K562 (cell line): ENCODE data around the gene CFAP97D2. TPM values are rescaled to one million over a fixed set of nuclear protein-coding genes. Genes with fewer than 3 reads are reported as not detected.

ENCODE experiments used
- ATAC-seq: fragments of 200-7000 bp; cut with Tn5 transposase; 3 replicates; pipeline ENCODE4 v1.9.1; 2020; ENCODE audit warnings: moderate library complexity
- BruUV-seq: library from RNA; stranded (reverse); fragments of 400-500 nt; replicated peaks from 2 replicates; lab custom pipeline; 2021; lab: Mats Ljungman, UMichigan
- CTCF ChIA-PET: fragments of 300-600 bp; formaldehyde crosslinking; extraction: SDS; loops from one replicate; lab custom pipeline; 2021; ENCODE audit warnings: low intra/inter-chr PET ratio; lab: Yijun Ruan, JAX
- POLR2A ChIA-PET: fragments of 300-600, 350-650 bp; sonication (Branson Sonifier 250); formaldehyde crosslinking; extraction: SDS; loops from one replicate; lab custom pipeline; 2021; ENCODE audit warnings: antibody characterized with exemption, inconsistent platforms; lab: Yijun Ruan, JAX
- DNase-seq, 4 experiments: peaks; one replicate each; pipeline versions ENCODE4 v3.0.0 to v3.0.0-alpha.2; 2011 to 2018; ENCODE audit warnings: low spot score in 3 of 4, mixed read lengths in 3 of 4; ENCODE audit errors: extremely low read depth in 1 of 4
- FAIRE-seq: peaks from 2 replicates; lab custom pipeline; 2011; peaks lifted over from hg19 to GRCh38; lab: Jason Lieb, UNC
- H2AFZ ChIP-seq: 2 replicates; pipeline ENCODE4 v1.6.0; 2011; ENCODE audit warnings: low read depth, low read length, control low read depth, inconsistent platforms
- H3K27ac ChIP-seq: fragments of 200-600 bp; 3 replicates; pipeline ENCODE4 v1.8.0; 2011; ENCODE audit warnings: low read depth, mild to moderate bottlenecking, control low read depth, inconsistent platforms, low read length, moderate library complexity, mixed read lengths; ENCODE audit errors: extremely low read depth
- H3K27me3 ChIP-seq, 2 experiments: fragments of 300-600 bp in 1 of 2; 2 replicates in 1 of 2; 3 replicates in 1 of 2; pipeline versions ENCODE4 v1.6.0 to v1.8.0; 2011; ENCODE audit warnings: inconsistent platforms in 2 of 2, low read length in 2 of 2, mild to moderate bottlenecking in 1 of 2, mixed read lengths in 1 of 2, moderate library complexity in 1 of 2; ENCODE audit not compliant: control insufficient read depth in 2 of 2, insufficient read depth in 2 of 2
- H3K36me3 ChIP-seq: fragments of 300-600 bp; 3 replicates; pipeline ENCODE4 v1.8.0; 2011; ENCODE audit warnings: mild to moderate bottlenecking, low read length, inconsistent platforms; ENCODE audit not compliant: control insufficient read depth, insufficient read depth
- H3K4me1 ChIP-seq, 2 experiments: fragments of 200-600 bp in 1 of 2; replicated peaks in 1 of 2; 2 replicates in 1 of 2; 3 replicates in 1 of 2; pipeline versions ENCODE4 v1.5.1 to v1.8.0; 2011; ENCODE audit warnings: inconsistent platforms in 2 of 2, low read length in 2 of 2, mild to moderate bottlenecking in 1 of 2, mixed read lengths in 1 of 2, moderate library complexity in 1 of 2; ENCODE audit not compliant: control insufficient read depth in 2 of 2, insufficient read depth in 2 of 2
- H3K4me2 ChIP-seq: 2 replicates; pipeline ENCODE4 v1.6.1; 2011; ENCODE audit warnings: low read length, control low read depth, inconsistent platforms, mixed read lengths; ENCODE audit not compliant: insufficient read depth
- H3K4me3 ChIP-seq: fragments of 200-600 bp; sonication (generic), shearing (Covaris generic); 2 replicates; pipeline ENCODE4 v1.5.1; 2016; ENCODE audit warnings: control low read depth, inconsistent platforms
- H3K79me2 ChIP-seq: fragments of 200-600 bp; 3 replicates; pipeline ENCODE4 v1.8.0; 2011; ENCODE audit warnings: low read length, inconsistent platforms; ENCODE audit not compliant: control insufficient read depth, insufficient read depth
- H3K9ac ChIP-seq, 2 experiments: 2 replicates each; pipeline versions ENCODE4 v1.6.0 to v1.6.1; 2011; ENCODE audit warnings: low read depth in 2 of 2, low read length in 2 of 2, control low read depth in 1 of 2, inconsistent platforms in 1 of 2, mild to moderate bottlenecking in 1 of 2, mixed read lengths in 1 of 2; ENCODE audit not compliant: insufficient read depth in 1 of 2
- H3K9me1 ChIP-seq: one replicate; pipeline ENCODE4 v1.6.0; 2011; ENCODE audit warnings: inconsistent platforms, mild to moderate bottlenecking, low read length, moderate library complexity; ENCODE audit not compliant: control insufficient read depth, insufficient read depth
- H3K9me3 ChIP-seq: replicated peaks from 2 replicates; pipeline ENCODE4 v1.5.1; 2011; ENCODE audit warnings: low read depth, low read length, inconsistent platforms; ENCODE audit not compliant: control insufficient read depth, insufficient read depth
- H4K20me1 ChIP-seq: replicated peaks from 2 replicates; pipeline ENCODE4 v1.6.1; 2011; ENCODE audit warnings: low read length, inconsistent platforms, mixed read lengths; ENCODE audit not compliant: control insufficient read depth, insufficient read depth
- BCOR ChIP-seq: fragments of 450-650 bp; IDR thresholded peaks from 2 replicates; pipeline ENCODE4 v1.6.1; 2016
- ERF ChIP-seq: fragments of 450-650 bp; formaldehyde crosslinking; IDR thresholded peaks from 2 replicates; pipeline ENCODE4 v1.4.0; 2020; ENCODE audit warnings: mild to moderate bottlenecking, mixed read lengths
- HLTF ChIP-seq: fragments of 450-650 bp; IDR thresholded peaks from 2 replicates; pipeline ENCODE4 v1.6.1; 2016
- MTA1 ChIP-seq: fragments of 450-650 bp; IDR thresholded peaks from 2 replicates; pipeline ENCODE4 v1.6.1; 2017; ENCODE audit warnings: borderline replicate concordance
- NBN ChIP-seq: fragments of 450-650 bp; IDR thresholded peaks from 2 replicates; pipeline ENCODE4 v1.6.1; 2016; ENCODE audit warnings: low read depth, mild to moderate bottlenecking
- TEAD2 ChIP-seq: fragments of 450-650 bp; IDR thresholded peaks from 2 replicates; pipeline ENCODE4 v1.6.1; 2016; ENCODE audit warnings: missing genetic modification characterization, control low read depth, missing compliant biosample characterization
- ZKSCAN1 ChIP-seq: fragments of 150-350 bp; IDR thresholded peaks from 2 replicates; pipeline ENCODE4 v1.6.1; 2016; ENCODE audit warnings: low read depth, low read length
- ZNF311 ChIP-seq: fragments of 250-450 bp; sonication (Bioruptor Pico); IDR thresholded peaks from 2 replicates; pipeline ENCODE4 v1.4.0; 2020; ENCODE audit warnings: mild to moderate bottlenecking, moderate library complexity
- WGBS: fragments of 100-300 bp; shearing (Covaris generic); methylation state at CpG from one replicate; pipeline ENCODE4 v1.1.6; 2016; ENCODE audit warnings: low coverage, mixed read lengths; ENCODE audit not compliant: insufficient coverage; ENCODE audit errors: missing lambda C conversion rate; 5-methylcytosine and 5-hydroxymethylcytosine counted together
- in situ Hi-C: fragments of 300-500 bp; cut with MboI; formaldehyde crosslinking; loops from 4 replicates; pipeline ENCODE4 v1.15.0; 2018; ENCODE audit warnings: inconsistent platforms, mixed read lengths
- intact Hi-C: fragments of 100-400 bp; cut with micrococcal nuclease; formaldehyde crosslinking; loops from 2 replicates; pipeline ENCODE4 v1.14.2; 2022
- polyA plus RNA-seq, 8 experiments: library from polyadenylated mRNA; depleted of rRNA in 4 of 8; stranded (reverse) in 5 of 8; unstranded in 3 of 8; fragments of >200 nt; fragmentation: Nextera tagmentation in 2 of 8; fragmentation: Illumina TruSeq in 1 of 8; extraction: Ambion mirVana in 2 of 8; extraction: Trizol in 1 of 8; gene quantifications; 2 replicates each; pipeline versions ENCODE4 v1.2.1 to v1.2.3, GENCODE V29; 2011 to 2014; ENCODE audit warnings: inconsistent platforms in 1 of 8, missing spikeins in 1 of 8
- total RNA-seq, 7 experiments: library from RNA; depleted of rRNA in 6 of 7; stranded (reverse); fragments of >200 nt in 6 of 7; fragmentation: Illumina TruSeq in 2 of 7; extraction: Trizol in 2 of 7; gene quantifications; 2 replicates each; pipeline versions ENCODE4 v1.2.1 to v1.2.3, GENCODE V29; 2011 to 2021; ENCODE audit warnings: low replicate concordance in 1 of 7
- TF ChIP-seq, protein P1 (sequence below): fragments of 450-650 bp; formaldehyde crosslinking; IDR thresholded peaks from 2 replicates; pipeline ENCODE4 v1.4.0; 2022; ENCODE audit warnings: missing genetic modification characterization
- TF ChIP-seq, protein P2 (sequence below): sonication (generic); formaldehyde crosslinking; IDR thresholded peaks from 2 replicates; pipeline ENCODE4 v1.8.1; 2023; ENCODE audit warnings: missing genetic modification reagents, mild to moderate bottlenecking, borderline replicate concordance
- TF ChIP-seq, protein P3 (sequence below): fragments of 450-650 bp; IDR thresholded peaks from 2 replicates; pipeline ENCODE4 v1.6.1; 2014; ENCODE audit warnings: low read depth, mild to moderate bottlenecking, moderate library complexity, borderline replicate concordance

The CFAP97D2 gene
- total and polyA plus RNA-seq, 9 of the 15 experiments (the other 6 are each of a cell fraction or from before 2014, with no cell fraction given) = not detected

DNA sequence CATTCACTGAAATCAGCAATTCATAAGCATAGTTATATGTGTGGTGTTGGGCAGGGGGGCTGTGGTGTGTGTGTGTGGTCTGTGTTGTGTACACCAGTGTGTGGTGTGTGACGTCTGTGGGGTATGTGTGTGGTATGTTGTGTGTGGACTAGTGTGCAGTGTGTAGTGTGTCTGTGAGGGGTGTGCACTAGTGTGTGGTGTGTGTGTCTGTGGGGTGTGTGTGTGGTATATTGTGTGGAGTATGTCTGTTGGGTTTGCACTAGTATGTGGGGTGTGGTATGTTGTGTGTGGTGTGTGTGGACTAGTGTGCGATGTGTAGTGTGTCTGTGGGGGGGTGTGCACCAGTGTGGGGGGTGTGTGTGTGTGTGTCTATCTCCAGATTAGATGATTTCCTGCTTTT is 48.5 kb downstream of the CFAP97D2 start:
- no peaks in the 10 kb centered on the region for H3K36me3 ChIP-seq
- WGBS = 0% methylated on average over 1 of the region's 2 CpGs
- no peak overlapping the region for H3K4me2 ChIP-seq
- ATAC-seq (no peak), FAIRE-seq (peak; percentile 26), DNase-seq (no peak)
- H3K27me3 ChIP-seq = no peaks in the 10 kb centered on the region
- no peak overlapping the region for H3K27ac ChIP-seq
- no peak overlapping the region for H3K9ac ChIP-seq
- CTCF ChIA-PET = interaction anchor here (2.7 kb wide), 1 partner anchor 276 kb away, joined by 26 read pairs; no protein-coding TSS in a partner anchor
- H2AFZ ChIP-seq = no peak overlapping the region
- intact Hi-C loops = loop anchor here (5.0 kb wide), 1 partner anchor 410 kb away; no protein-coding TSS in a partner anchor
- no peaks in the 10 kb centered on the region for H3K9me1 ChIP-seq
- no peaks in the 10 kb centered on the region for H3K79me2 ChIP-seq
- H3K9me3 ChIP-seq = no peaks in the 10 kb centered on the region
- peaks cover 12 to 21% of the 10 kb centered on the region in 2 experiments; a peak in 4 of 5 replicates for H3K4me1 ChIP-seq
- BruUV-seq = no TSS peak
- TF ChIP-seq HLTF (0 out of 2 replicates have a peak, but pooled peaks have one; percentile 26), NBN (no peak), ERF (no peak), MTA1 (no peak), ZKSCAN1 (no peak), TEAD2 (no peak), BCOR (peak; percentile 9; the same call in 1 of the 2 replicates), ZNF311 (CRISPR knock-in tag) (no peak)
- TF ChIP-seq, protein P1, sequence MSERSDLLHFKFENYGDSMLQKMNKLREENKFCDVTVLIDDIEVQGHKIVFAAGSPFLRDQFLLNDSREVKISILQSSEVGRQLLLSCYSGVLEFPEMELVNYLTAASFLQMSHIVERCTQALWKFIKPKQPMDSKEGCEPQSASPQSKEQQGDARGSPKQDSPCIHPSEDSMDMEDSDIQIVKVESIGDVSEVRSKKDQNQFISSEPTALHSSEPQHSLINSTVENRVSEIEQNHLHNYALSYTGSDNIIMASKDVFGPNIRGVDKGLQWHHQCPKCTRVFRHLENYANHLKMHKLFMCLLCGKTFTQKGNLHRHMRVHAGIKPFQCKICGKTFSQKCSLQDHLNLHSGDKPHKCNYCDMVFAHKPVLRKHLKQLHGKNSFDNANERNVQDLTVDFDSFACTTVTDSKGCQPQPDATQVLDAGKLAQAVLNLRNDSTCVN (CRISPR knock-in tag) = peak; percentile 61; the same call in 1 of the 2 replicates
- TF ChIP-seq, protein P2, sequence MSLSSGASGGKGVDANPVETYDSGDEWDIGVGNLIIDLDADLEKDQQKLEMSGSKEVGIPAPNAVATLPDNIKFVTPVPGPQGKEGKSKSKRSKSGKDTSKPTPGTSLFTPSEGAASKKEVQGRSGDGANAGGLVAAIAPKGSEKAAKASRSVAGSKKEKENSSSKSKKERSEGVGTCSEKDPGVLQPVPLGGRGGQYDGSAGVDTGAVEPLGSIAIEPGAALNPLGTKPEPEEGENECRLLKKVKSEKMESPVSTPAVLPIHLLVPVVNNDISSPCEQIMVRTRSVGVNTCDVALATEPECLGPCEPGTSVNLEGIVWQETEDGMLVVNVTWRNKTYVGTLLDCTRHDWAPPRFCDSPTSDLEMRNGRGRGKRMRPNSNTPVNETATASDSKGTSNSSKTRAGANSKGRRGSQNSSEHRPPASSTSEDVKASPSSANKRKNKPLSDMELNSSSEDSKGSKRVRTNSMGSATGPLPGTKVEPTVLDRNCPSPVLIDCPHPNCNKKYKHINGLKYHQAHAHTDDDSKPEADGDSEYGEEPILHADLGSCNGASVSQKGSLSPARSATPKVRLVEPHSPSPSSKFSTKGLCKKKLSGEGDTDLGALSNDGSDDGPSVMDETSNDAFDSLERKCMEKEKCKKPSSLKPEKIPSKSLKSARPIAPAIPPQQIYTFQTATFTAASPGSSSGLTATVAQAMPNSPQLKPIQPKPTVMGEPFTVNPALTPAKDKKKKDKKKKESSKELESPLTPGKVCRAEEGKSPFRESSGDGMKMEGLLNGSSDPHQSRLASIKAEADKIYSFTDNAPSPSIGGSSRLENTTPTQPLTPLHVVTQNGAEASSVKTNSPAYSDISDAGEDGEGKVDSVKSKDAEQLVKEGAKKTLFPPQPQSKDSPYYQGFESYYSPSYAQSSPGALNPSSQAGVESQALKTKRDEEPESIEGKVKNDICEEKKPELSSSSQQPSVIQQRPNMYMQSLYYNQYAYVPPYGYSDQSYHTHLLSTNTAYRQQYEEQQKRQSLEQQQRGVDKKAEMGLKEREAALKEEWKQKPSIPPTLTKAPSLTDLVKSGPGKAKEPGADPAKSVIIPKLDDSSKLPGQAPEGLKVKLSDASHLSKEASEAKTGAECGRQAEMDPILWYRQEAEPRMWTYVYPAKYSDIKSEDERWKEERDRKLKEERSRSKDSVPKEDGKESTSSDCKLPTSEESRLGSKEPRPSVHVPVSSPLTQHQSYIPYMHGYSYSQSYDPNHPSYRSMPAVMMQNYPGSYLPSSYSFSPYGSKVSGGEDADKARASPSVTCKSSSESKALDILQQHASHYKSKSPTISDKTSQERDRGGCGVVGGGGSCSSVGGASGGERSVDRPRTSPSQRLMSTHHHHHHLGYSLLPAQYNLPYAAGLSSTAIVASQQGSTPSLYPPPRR = no peak
- TF ChIP-seq, protein P3, sequence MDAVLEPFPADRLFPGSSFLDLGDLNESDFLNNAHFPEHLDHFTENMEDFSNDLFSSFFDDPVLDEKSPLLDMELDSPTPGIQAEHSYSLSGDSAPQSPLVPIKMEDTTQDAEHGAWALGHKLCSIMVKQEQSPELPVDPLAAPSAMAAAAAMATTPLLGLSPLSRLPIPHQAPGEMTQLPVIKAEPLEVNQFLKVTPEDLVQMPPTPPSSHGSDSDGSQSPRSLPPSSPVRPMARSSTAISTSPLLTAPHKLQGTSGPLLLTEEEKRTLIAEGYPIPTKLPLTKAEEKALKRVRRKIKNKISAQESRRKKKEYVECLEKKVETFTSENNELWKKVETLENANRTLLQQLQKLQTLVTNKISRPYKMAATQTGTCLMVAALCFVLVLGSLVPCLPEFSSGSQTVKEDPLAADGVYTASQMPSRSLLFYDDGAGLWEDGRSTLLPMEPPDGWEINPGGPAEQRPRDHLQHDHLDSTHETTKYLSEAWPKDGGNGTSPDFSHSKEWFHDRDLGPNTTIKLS = no peak
- TF ChIP-seq, all 486 proteins: peak for 3
- POLR2A ChIA-PET = no interaction called here
- Histone ChIP-seq H3K4me3 (no peak overlapping the region), H4K20me1 (no peaks in the 10 kb centered on the region)
- in situ Hi-C loops = no loop called here
